ENCODE results near the gene TMTC3.
"Not testable (repeated sequence)": the region's sequence is repeated elsewhere in the genome, so short reads cannot be mapped to it uniquely, and the experiment has no call there.

The TMTC3 gene

GRCh38 chr12:88207921-88208620 is 66.0 kb downstream of the TMTC3 start:
- no peak overlapping the region for H3K4me3 ChIP-seq
- no peaks in the 10 kb centered on the region for H3K36me3 ChIP-seq
- no peak overlapping the region for H3K27ac ChIP-seq
- intact Hi-C loops (cut with DNase I; ENCODE audit: low total_unique reads): no loop called here
- no peaks in the 10 kb centered on the region for H3K4me1 ChIP-seq
- H3K9me3 ChIP-seq: peaks cover 0 to 40% (median 25%) of the 10 kb centered on the region in 3 donors
- TF ChIP-seq CTCF (IDR thresholded peaks at IDR 0.05): no peak
- DNase-seq: peak; percentile 49 to 50
- no peaks in the 10 kb centered on the region for H3K27me3 ChIP-seq

- Histone ChIP-seq H3K27ac (no peak overlapping the region), H3K4me1 (no peaks in the 10 kb centered on the region), H3K36me3 (no peaks in the 10 kb centered on the region), H3K4me3 (no peak overlapping the region), H3K27me3 (no peaks in the 10 kb centered on the region), H3K9me3 (peaks cover 0 to 43% (median 25%) of the 10 kb centered on the region in 3 donors)
- DNase-seq: no peak
- no peak for TF ChIP-seq CTCF (IDR thresholded peaks at IDR 0.05)
- intact Hi-C loops (cut with DNase I; ENCODE audit: low total_unique reads): no loop called here
Measured at GRCh38 chr12:88208661-88209060, 66.6 kb downstream of the TMTC3 start.

GRCh38 chr12:88210311-88210710 is 68.2 kb downstream of the TMTC3 start:
- intact Hi-C loops (cut with DNase I; ENCODE audit: low total_unique reads); H3K4me1 ChIP-seq; H3K36me3 ChIP-seq; DNase-seq; H3K27ac ChIP-seq; H3K27me3 ChIP-seq; H3K4me3 ChIP-seq: not testable (repeated sequence)
- H3K9me3 ChIP-seq: peaks cover 0 to 43% (median 25%) of the 10 kb centered on the region in 3 donors

GRCh38 chr12:88218293-88218692 is 76.2 kb downstream of the TMTC3 start:
- DNase-seq: peak in 1 of 2 donors; percentile 55
- Histone ChIP-seq H3K36me3 (no peaks in the 10 kb centered on the region), H3K4me1 (no peaks in the 10 kb centered on the region), H3K27ac (no peak overlapping the region), H3K4me3 (no peak overlapping the region), H3K9me3 (peaks cover 5 to 26% (median 11%) of the 10 kb centered on the region in 3 donors), H3K27me3 (no peaks in the 10 kb centered on the region)
- TF ChIP-seq CTCF (IDR thresholded peaks at IDR 0.05): no peak
- intact Hi-C loops (cut with DNase I; ENCODE audit: low total_unique reads): no loop called here

- H3K9me3 ChIP-seq: peaks cover 5 to 29% (median 13%) of the 10 kb centered on the region in 3 donors
- no peaks in the 10 kb centered on the region for H3K27me3 ChIP-seq
- H3K36me3 ChIP-seq: no peaks in the 10 kb centered on the region
- intact Hi-C loops (cut with DNase I; ENCODE audit: low total_unique reads): no loop called here
- no peak overlapping the region for H3K27ac ChIP-seq
- no peak for TF ChIP-seq CTCF (IDR thresholded peaks at IDR 0.05)
- no peak overlapping the region for H3K4me3 ChIP-seq
- no peaks in the 10 kb centered on the region for H3K4me1 ChIP-seq
- DNase-seq: no peak
Measured at GRCh38 chr12:88219861-88220260, 77.8 kb downstream of the TMTC3 start.

GRCh38 chr12:88223519-88223918 is 81.4 kb downstream of the TMTC3 start:
- Histone ChIP-seq H3K27me3 (no peaks in the 10 kb centered on the region), H3K4me1 (no peaks in the 10 kb centered on the region), H3K9me3 (peaks cover 5 to 29% (median 13%) of the 10 kb centered on the region in 3 donors), H3K27ac (no peak overlapping the region), H3K4me3 (no peak overlapping the region), H3K36me3 (no peaks in the 10 kb centered on the region)
- no peak for TF ChIP-seq CTCF (IDR thresholded peaks at IDR 0.05)
- intact Hi-C loops (cut with DNase I; ENCODE audit: low total_unique reads): no loop called here
- no peak for DNase-seq

All from tibial artery (tissue), 4 donors.